Activated CD4-positive, CD25-positive, alpha-beta regulatory T cell treated with anti-CD3 and anti-CD28 coated beads, Interleukin-2, amount 50 U/mL, for 24 hours (primary cell): Measurements from ENCODE around the gene NAALADL2.

Source experiments
- ATAC-seq, 2 donors: fragments of 150-1000 bp; cut with Tn5 transposase; one replicate each; pipeline ENCODE4 v1.10.0; 2021; ENCODE audit warnings: mild to moderate bottlenecking in 1 of 2, moderate library complexity in 1 of 2

NAALADL2 gene

GRCh38 chr3:175001091-175001490 lies 142.0 kb downstream of the NAALADL2 start:
- ATAC-seq = no peak

DNA sequence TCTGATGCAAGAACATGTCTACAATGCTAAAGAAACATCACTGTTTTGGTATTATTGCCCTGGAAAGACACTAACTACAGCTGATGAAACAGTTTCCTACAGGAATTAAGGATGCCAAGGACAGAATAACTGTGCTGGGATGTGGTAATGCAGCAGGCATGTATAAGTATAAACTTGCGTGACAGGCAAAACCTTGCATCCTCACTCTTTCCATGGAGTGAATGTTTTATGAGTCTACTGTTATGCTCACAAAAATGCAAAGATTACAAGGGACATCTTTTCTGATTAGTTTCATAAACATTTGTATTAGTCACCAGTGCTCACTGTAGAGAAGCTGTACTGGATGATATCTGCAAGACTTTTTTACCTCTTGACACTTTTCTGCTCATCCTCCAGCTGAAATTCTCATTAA lies 143.6 kb downstream of the NAALADL2 start:
- no peak for ATAC-seq

- ATAC-seq = no peak
Observed at GRCh38 chr3:175003590-175003989, 144.5 kb downstream of the NAALADL2 start.

GRCh38 chr3:175005193-175005592 lies 146.1 kb downstream of the NAALADL2 start:
- ATAC-seq = no peak

DNA sequence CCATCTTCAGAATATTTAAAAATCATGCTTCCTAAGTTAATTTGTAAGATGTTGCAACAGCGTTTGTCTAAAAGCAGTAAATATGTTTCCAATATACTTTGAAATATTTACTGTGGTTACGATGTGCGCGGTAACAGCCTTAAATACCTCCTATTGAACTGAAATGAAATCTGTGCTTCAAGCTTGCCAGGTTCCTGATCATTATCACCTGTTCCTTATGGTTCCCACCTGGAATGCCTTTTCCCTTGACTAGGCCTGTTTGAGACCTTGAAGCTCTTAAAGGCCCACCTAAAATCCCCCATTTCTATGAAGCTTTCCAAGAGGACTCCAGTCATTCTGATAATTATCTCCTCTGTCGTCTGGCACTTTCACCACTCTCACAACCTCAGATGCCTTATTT lies 146.7 kb downstream of the NAALADL2 start:
- ATAC-seq = no peak

DNA sequence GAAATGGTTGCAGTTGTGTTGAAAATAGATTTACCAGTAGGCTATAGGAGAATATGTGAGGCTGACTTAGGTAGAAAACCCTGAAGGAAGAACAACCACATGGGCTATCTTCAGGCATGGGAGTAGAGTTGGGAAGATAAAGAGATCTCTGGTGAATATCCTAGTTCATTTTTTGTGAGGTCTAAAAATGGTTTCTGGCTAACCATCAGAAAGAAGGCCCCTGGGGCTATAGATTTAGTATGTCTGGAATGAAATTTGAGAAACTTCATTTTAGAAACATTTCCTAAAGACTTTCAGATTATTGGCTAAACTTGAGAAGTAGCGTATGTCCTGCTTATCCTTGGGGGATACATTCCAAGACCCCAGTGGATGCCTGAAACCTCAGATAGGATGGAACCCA lies 148.2 kb downstream of the NAALADL2 start:
- no peak for ATAC-seq

DNA sequence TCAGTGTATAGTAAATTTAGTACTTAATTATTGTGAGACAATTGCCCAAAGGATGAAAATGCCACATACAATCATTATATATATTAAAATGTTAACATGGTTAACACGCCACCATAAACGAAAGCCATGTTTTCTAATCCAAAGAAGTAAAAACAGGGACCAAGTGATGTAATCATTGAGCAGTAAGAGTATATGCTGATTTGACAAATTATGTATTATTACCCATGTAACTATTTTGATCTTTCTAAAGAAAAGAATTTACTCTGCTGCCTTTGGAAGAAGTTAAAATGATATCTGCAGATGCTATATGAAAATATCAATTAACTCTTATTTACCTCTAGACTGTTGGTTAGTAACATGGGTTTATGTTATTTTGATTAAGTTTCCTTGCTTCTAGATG lies 150.2 kb downstream of the NAALADL2 start:
- ATAC-seq = no peak

- ATAC-seq = no peak
Observed at GRCh38 chr3:175015056-175015635, 156.0 kb downstream of the NAALADL2 start.

DNA sequence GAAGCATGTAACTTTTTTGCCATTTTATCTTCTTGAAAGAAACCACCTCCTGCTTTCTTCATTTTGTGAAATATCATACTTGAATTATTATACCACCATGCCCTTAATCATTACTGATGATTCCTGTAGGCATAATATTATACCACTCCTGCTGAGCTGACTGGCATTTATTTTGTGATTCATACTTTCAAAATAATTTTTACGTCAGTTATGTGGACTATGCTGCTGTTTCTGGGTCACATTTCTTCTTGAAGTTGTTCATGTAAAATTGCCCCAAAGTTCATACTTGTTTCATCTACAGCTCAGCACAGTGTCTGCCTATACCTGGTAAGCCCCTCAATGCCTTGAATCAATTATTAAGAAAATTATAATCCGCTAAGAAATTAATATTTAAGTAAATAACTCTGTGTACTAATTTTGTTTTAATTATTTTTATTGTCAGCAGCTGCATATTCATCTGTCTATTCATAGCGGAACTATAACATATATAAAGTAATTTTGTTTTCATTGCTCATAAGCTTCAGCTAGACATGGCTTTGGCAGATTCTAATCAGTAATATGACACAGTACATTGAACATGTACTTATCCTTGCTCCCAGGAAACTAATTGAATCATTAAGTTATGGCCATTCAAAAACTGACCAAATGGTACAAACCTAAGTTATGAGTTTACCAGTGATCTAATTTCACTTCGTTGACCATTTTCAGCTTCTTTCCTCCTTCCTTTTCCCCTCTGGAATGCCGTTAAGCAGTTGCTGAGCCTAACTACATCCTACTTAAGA lies 160.0 kb downstream of the NAALADL2 start:
- no peak for ATAC-seq

DNA sequence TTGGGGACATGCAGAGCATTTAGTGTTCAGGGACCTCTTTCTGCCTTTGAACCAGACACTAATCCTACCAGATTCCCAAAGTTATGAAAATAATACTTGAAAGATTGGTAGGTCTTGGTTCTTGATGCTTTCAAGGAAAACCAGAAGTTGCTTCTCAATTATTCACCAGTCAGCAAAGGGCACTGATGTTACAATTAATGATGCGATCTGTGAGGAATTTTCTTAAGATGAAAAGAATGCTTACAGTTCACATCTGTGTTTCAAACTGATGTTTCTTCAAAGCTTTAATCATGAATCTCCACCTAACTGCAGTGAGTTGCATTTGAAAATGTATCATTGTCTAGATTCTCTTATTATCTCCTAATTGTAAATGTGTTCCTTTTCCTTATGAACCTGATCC lies 161.0 kb downstream of the NAALADL2 start:
- ATAC-seq = no peak

GRCh38 chr3:175029828-175030227 lies 170.7 kb downstream of the NAALADL2 start:
- ATAC-seq = no peak

- ATAC-seq = no peak
Observed at GRCh38 chr3:175039875-175040274, 180.7 kb downstream of the NAALADL2 start.

DNA sequence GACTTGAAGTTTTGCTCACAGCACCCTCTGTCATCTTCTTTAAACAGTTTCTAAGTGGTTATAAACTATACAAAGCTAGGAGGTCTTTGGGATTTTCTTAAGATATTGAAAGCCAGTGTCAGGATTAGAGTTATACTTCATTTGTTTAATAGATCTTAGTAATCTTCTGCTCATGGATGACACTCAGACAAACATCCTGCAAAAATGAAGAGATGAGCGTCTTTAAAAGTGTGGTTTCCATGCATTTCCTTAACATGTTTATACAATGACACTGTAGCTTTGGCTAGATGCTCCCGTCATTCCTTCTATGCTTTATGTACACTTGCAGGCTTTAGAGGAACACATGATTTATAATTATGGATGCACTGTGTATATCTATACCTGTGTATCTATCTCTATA lies 182.2 kb downstream of the NAALADL2 start:
- no peak for ATAC-seq

DNA sequence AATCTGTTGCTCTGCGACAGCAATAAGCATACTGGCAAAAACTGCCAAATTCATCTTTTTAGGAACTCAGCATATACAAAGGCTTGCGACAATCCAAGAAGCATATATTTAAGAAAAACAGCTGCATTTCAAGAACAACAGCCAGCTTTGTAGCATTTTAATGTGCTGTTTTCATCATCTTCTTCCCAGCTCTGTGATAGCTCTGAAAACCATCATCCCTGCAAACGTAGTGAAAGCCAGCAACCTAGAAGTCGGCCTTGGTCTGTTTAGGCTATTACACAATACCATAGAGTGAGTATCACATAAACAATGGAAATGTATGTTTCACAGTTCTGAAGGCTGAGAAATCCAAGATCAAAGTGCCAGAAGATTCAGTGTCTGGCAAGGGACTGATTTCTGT lies 187.5 kb downstream of the NAALADL2 start:
- no peak for ATAC-seq

GRCh38 chr3:175047786-175048185 lies 188.7 kb downstream of the NAALADL2 start:
- ATAC-seq = no peak

GRCh38 chr3:175057401-175057800 lies 198.3 kb downstream of the NAALADL2 start:
- ATAC-seq = no peak

GRCh38 chr3:175059788-175060187 lies 200.7 kb downstream of the NAALADL2 start:
- no peak for ATAC-seq

DNA sequence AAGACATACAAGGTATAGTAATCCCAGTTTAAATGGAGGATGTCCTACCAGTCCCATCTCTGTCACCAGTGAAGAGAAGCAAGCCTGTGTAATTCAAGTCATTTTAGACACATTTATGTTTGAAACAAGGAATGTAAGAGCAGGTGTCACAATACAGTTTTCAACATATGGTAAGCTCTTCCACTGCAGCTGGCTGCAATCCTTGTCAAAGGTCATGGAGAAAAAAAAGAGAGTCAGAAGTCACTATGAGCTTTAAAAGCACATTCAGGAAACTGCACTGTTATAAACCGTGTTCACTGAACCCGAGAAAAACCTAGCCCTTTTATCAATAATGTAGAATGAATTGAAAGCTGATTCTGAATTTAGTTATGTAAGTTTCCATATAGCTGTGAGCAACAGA lies 206.4 kb downstream of the NAALADL2 start:
- ATAC-seq = no peak

DNA sequence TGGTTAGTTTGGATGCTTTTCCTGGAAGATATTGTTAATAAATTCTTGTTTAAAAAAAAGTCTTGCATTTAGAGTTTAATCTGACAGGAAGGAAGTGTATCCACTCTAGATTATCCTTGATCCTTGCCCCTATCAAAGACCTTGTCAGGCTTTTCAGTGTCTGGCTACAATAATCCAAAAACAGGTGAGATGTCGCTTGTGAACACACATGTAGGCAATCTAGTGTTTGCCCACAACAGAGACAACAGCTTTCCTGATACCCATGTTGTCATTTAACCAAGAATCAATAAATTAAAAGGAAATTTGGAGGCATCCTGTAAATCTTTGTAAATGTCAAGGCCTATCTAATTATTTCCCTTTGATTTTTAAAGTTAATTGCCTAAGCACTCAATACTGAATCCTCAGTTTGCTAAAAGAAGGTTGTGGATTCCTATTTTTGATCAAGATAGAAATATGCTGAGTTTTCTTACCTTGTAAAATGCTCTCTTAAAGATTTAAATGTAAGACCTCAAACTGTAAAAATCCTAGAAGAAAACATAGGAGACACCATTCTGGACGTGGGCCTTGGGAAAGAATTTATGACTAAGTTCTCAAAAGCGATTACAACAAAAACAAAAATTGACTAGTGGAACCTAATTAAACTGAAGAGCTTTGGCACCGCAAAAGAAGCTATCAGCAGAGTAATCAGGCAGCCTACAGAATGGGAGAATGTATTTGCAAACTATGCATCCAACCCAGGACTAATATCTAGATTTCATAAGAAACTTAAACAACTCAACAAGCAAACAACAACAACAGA lies 207.7 kb downstream of the NAALADL2 start:
- no peak for ATAC-seq

DNA sequence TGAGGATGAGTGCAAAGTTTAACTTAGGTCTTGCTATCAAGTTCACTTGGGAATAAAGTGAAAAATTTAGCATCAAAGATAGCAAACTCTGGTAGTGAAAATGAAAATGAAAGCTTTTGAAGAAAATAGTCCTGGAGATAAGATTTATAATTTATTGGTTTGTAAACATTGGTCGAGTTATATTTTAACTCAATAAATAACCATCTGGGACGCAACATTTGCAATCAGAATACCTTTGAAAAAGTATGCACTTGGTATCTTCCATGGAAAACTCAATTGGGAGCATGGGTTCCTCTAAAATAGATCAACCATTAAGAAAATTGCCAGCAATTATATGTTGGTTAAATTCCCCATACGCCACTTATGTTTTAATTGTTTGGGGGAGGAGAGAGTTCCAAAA lies 209.5 kb downstream of the NAALADL2 start:
- ATAC-seq = no peak

DNA sequence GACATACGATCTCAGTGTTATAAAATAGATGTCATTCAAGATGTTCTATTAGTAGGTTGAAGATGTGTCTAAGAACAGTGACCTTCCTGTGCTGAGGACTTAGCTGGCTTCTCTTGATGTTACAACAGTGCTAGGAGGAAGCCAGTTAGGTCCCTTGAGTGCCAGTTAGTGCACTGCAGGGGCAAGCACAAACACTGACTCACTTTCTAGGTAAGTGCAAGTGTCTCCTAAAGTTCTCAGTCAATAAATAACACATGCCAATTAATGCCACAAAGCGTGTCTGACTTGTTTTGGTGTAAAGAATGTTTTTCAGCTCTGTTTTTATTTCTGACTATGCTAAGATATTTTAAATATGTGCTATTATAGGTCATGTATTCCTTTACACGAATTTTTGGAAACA lies 211.8 kb downstream of the NAALADL2 start:
- ATAC-seq = no peak

- no peak for ATAC-seq
Observed at GRCh38 chr3:175073219-175073905, 214.2 kb downstream of the NAALADL2 start.

- no peak for ATAC-seq
Observed at GRCh38 chr3:175075269-175075668, 216.1 kb downstream of the NAALADL2 start.
